K562 (cell line): ENCODE data around the gene ECM1. TPM values are rescaled to one million over a fixed set of nuclear protein-coding genes. Genes with fewer than 3 reads are reported as not detected.

Experiments used
- BCOR ChIP-seq: fragments of 450-650 bp; IDR thresholded peaks from 2 replicates; pipeline ENCODE4 v1.6.1; 2016
- CHCHD3 ChIP-seq: fragments of 250-450 bp; sonication (Bioruptor Pico); IDR thresholded peaks from 2 replicates; pipeline ENCODE4 v2.1.2; 2022; ENCODE audit warnings: mild to moderate bottlenecking
- CHD1 ChIP-seq: fragments of 200-600 bp; sonication (generic); IDR thresholded peaks from one replicate; pipeline ENCODE4 v1.6.1; 2012; ENCODE audit warnings: mild to moderate bottlenecking, moderate library complexity, low read length, inconsistent platforms
- CREBBP ChIP-seq: IDR thresholded peaks from one replicate; pipeline ENCODE4 v1.6.1; 2012; ENCODE audit warnings: low read depth, mild to moderate bottlenecking, control low read depth, inconsistent platforms, low read length
- CTBP1 ChIP-seq: fragments of 450-650 bp; IDR thresholded peaks from 2 replicates; pipeline ENCODE4 v1.6.1; 2016; ENCODE audit warnings: borderline replicate concordance
- EP300 ChIP-seq: IDR thresholded peaks from 2 replicates; pipeline ENCODE4 v1.6.1; 2012; ENCODE audit warnings: low read length, improper control_type of control experiment
- FOS ChIP-seq: IDR thresholded peaks from 3 replicates; pipeline ENCODE4 v1.6.1; 2011; ENCODE audit not compliant: insufficient read length; ENCODE audit errors: extremely low read depth
- HDAC3 ChIP-seq: fragments of 450-650 bp; IDR thresholded peaks from 2 replicates; pipeline ENCODE4 v1.6.1; 2018; ENCODE audit warnings: borderline replicate concordance, mild to moderate bottlenecking, moderate library complexity; ENCODE audit not compliant: partially characterized antibody
- MAFG ChIP-seq: fragments of 450-650 bp; conservative IDR thresholded peaks from 2 replicates; pipeline ENCODE4 v1.6.1; 2016; ENCODE audit warnings: missing genetic modification characterization, missing compliant biosample characterization
- MAFK ChIP-seq: IDR thresholded peaks from 2 replicates; pipeline ENCODE4 v1.6.1; 2011; ENCODE audit warnings: low read length, improper control_type of control experiment
- MCM3 ChIP-seq: fragments of 450-650 bp; IDR thresholded peaks from 2 replicates; pipeline ENCODE4 v1.6.1; 2016
- NFATC3 ChIP-seq: fragments of 450-650 bp; IDR thresholded peaks from 2 replicates; pipeline ENCODE4 v1.6.1; 2017; ENCODE audit warnings: mild to moderate bottlenecking
- PRMT5 ChIP-seq: sonication (generic); formaldehyde crosslinking; IDR thresholded peaks from 2 replicates; pipeline ENCODE4 v1.5.0; 2020; ENCODE audit warnings: missing genetic modification reagents
- PTBP1 ChIP-seq: fragments of 200-400 bp; formaldehyde crosslinking; IDR thresholded peaks from 2 replicates; pipeline ENCODE4 v1.6.1; 2017; ENCODE audit warnings: low read depth, low read length
- RBM17 ChIP-seq: fragments of 200-400 bp; formaldehyde crosslinking; IDR thresholded peaks from 2 replicates; pipeline ENCODE4 v1.6.1; 2017; ENCODE audit warnings: low read depth, mild to moderate bottlenecking, low read length, borderline replicate concordance
- SAFB2 ChIP-seq: fragments of 200-400 bp; formaldehyde crosslinking; IDR thresholded peaks from 2 replicates; pipeline ENCODE4 v1.6.1; 2018; ENCODE audit warnings: borderline replicate concordance, low read length, low read depth, moderate library complexity; ENCODE audit not compliant: severe bottlenecking
- SREBF2 ChIP-seq: sonication (generic); formaldehyde crosslinking; IDR thresholded peaks from 2 replicates; pipeline ENCODE4 v1.4.0; 2020; ENCODE audit warnings: mild to moderate bottlenecking, missing genetic modification reagents
- XRCC4 ChIP-seq: IDR thresholded peaks from one replicate; pipeline ENCODE4 v1.6.1; 2011; ENCODE audit not compliant: insufficient read depth, insufficient read length; ENCODE audit errors: extremely low read depth
- ZNF134 ChIP-seq: fragments of 250-450 bp; sonication (Bioruptor Pico); conservative IDR thresholded peaks from 2 replicates; pipeline ENCODE4 v1.4.0; 2020
- ZNF184 ChIP-seq: sonication (generic); formaldehyde crosslinking; IDR thresholded peaks from 2 replicates; pipeline ENCODE4 v1.5.0; 2020; ENCODE audit warnings: missing genetic modification reagents
- ZNF644 ChIP-seq: fragments of 200-800 bp; sonication (Bioruptor generic); IDR thresholded peaks from 2 replicates; pipeline ENCODE4 v1.6.1; 2016; ENCODE audit warnings: low read depth, missing genetic modification characterization, missing compliant biosample characterization
- ZNF707 ChIP-seq: fragments of 250-450 bp; sonication (Bioruptor Pico); conservative IDR thresholded peaks from 2 replicates; pipeline ENCODE4 v1.8.0; 2022; ENCODE audit warnings: inconsistent platforms, mild to moderate bottlenecking, moderate library complexity
- polyA plus RNA-seq, 8 experiments: library from polyadenylated mRNA; depleted of rRNA in 4 of 8; stranded (reverse) in 5 of 8; unstranded in 3 of 8; fragments of >200 nt; fragmentation: Nextera tagmentation in 2 of 8; fragmentation: Illumina TruSeq in 1 of 8; extraction: Ambion mirVana in 2 of 8; extraction: Trizol in 1 of 8; gene quantifications; 2 replicates each; pipeline versions ENCODE4 v1.2.1 to v1.2.3, GENCODE V29; 2011 to 2014; ENCODE audit warnings: inconsistent platforms in 1 of 8, missing spikeins in 1 of 8
- total RNA-seq, 7 experiments: library from RNA; depleted of rRNA in 6 of 7; stranded (reverse); fragments of >200 nt in 6 of 7; fragmentation: Illumina TruSeq in 2 of 7; extraction: Trizol in 2 of 7; gene quantifications; 2 replicates each; pipeline versions ENCODE4 v1.2.1 to v1.2.3, GENCODE V29; 2011 to 2021; ENCODE audit warnings: low replicate concordance in 1 of 7
- TF ChIP-seq, protein P1 (sequence below): sonication (generic); formaldehyde crosslinking; IDR thresholded peaks from 2 replicates; pipeline ENCODE4 v1.8.0; 2022; ENCODE audit warnings: missing genetic modification reagents, mild to moderate bottlenecking, borderline replicate concordance
- TF ChIP-seq, protein P2 (sequence below): fragments of 450-650 bp; IDR thresholded peaks from 2 replicates; pipeline ENCODE4 v1.7.0; 2016; ENCODE audit warnings: borderline replicate concordance
- TF ChIP-seq, protein P3 (sequence below): fragments of 250-450 bp; sonication (Bioruptor Pico); IDR thresholded peaks from 2 replicates; pipeline ENCODE4 v1.4.0; 2020

ECM1 gene
- total and polyA plus RNA-seq, 9 of the 15 experiments (the other 6 are each of a cell fraction or from before 2014, with no cell fraction given) = 6.6 to 52.2 (median 12.8) TPM

DNA sequence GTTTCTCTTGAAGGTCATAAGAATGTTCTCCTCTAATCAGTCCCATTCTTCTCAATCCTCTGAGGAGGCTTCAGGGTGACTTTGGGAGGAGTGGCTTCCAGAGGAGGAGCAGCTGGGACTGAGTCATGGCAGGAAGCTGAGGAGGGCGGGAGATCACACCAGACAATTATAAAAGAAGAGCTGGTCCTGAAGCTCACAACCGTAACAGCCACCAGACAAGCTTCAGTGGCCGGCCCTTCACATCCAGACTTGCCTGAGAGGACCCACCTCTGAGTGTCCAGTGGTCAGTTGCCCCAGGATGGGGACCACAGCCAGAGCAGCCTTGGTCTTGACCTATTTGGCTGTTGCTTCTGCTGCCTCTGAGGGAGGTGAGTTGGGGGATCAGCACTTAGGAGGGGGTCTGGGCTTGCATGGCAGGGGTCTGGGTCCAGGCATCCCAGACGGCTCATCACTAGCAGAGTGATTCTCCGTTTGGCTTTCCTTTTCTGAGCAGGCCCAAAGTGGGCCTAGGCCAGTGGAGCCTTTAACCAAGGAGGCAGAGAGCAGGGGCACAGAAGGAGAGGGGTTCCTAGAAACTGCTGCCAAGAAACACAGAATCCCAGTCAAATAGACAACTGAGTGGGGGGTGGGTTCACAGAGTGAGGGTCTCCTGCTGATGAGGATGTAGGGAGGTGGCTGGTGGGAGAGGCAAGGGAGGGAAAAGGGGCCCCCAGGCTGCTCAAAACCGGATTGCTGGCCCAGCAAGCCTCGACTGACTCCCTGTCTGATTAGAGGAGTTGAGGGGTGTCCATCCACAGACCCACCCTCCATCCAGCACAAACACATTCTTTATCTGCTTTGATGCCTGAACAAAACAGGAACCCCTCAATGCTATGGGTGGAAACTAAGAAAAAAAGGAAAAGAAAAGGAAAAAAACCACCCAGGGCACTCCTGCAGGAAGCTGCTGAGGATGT lies at the start of gene ECM1 (continued):
- TF ChIP-seq, protein P1, sequence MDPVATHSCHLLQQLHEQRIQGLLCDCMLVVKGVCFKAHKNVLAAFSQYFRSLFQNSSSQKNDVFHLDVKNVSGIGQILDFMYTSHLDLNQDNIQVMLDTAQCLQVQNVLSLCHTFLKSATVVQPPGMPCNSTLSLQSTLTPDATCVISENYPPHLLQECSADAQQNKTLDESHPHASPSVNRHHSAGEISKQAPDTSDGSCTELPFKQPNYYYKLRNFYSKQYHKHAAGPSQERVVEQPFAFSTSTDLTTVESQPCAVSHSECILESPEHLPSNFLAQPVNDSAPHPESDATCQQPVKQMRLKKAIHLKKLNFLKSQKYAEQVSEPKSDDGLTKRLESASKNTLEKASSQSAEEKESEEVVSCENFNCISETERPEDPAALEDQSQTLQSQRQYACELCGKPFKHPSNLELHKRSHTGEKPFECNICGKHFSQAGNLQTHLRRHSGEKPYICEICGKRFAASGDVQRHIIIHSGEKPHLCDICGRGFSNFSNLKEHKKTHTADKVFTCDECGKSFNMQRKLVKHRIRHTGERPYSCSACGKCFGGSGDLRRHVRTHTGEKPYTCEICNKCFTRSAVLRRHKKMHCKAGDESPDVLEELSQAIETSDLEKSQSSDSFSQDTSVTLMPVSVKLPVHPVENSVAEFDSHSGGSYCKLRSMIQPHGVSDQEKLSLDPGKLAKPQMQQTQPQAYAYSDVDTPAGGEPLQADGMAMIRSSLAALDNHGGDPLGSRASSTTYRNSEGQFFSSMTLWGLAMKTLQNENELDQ (CRISPR knock-in tag) = no peak
- TF ChIP-seq MAFG (tag) (no peak; the same call in 1 of the 2 replicates), HDAC3 (no peak), FOS (peak; percentile 44), PRMT5 (CRISPR knock-in tag) (no peak), ZNF134 (CRISPR knock-in tag) (no peak), CHCHD3 (CRISPR knock-in tag) (no peak), CREBBP (no peak), ZNF184 (CRISPR knock-in tag) (no peak), BCOR (no peak), NFATC3 (no peak), CHD1 (no peak), MCM3 (no peak), ZNF644 (tag) (no peak), CTBP1 (peak; percentile 50; the same call in 1 of the 2 replicates), PTBP1 (peak; percentile 87), SREBF2 (no peak), SAFB2 (no peak), EP300 (peak; percentile 66), RBM17 (no peak), ZNF707 (no peak), XRCC4 (no peak), MAFK (peak; percentile 37; the same call in 1 of the 2 replicates)
- TF ChIP-seq, protein P2, sequence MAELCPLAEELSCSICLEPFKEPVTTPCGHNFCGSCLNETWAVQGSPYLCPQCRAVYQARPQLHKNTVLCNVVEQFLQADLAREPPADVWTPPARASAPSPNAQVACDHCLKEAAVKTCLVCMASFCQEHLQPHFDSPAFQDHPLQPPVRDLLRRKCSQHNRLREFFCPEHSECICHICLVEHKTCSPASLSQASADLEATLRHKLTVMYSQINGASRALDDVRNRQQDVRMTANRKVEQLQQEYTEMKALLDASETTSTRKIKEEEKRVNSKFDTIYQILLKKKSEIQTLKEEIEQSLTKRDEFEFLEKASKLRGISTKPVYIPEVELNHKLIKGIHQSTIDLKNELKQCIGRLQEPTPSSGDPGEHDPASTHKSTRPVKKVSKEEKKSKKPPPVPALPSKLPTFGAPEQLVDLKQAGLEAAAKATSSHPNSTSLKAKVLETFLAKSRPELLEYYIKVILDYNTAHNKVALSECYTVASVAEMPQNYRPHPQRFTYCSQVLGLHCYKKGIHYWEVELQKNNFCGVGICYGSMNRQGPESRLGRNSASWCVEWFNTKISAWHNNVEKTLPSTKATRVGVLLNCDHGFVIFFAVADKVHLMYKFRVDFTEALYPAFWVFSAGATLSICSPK = no peak
- TF ChIP-seq, protein P3, sequence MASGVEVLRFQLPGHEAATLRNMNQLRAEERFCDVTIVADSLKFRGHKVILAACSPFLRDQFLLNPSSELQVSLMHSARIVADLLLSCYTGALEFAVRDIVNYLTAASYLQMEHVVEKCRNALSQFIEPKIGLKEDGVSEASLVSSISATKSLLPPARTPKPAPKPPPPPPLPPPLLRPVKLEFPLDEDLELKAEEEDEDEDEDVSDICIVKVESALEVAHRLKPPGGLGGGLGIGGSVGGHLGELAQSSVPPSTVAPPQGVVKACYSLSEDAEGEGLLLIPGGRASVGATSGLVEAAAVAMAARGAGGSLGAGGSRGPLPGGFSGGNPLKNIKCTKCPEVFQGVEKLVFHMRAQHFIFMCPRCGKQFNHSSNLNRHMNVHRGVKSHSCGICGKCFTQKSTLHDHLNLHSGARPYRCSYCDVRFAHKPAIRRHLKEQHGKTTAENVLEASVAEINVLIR (CRISPR knock-in tag) = no peak
